GM20000 (cell line): ENCODE results near the gene ENPP6.

Experiments used
- DNase-seq: peaks from one replicate; pipeline ENCODE4 v3.0.0; 2012; ENCODE audit warnings: low spot score
- TF ChIP-seq, protein P1 (sequence below): IDR thresholded peaks from 2 replicates; pipeline ENCODE4 v1.5.1; 2012; ENCODE audit warnings: mild to moderate bottlenecking, control low read depth; ENCODE audit errors: extremely low read depth, missing control alignments

Gene ENPP6

DNA sequence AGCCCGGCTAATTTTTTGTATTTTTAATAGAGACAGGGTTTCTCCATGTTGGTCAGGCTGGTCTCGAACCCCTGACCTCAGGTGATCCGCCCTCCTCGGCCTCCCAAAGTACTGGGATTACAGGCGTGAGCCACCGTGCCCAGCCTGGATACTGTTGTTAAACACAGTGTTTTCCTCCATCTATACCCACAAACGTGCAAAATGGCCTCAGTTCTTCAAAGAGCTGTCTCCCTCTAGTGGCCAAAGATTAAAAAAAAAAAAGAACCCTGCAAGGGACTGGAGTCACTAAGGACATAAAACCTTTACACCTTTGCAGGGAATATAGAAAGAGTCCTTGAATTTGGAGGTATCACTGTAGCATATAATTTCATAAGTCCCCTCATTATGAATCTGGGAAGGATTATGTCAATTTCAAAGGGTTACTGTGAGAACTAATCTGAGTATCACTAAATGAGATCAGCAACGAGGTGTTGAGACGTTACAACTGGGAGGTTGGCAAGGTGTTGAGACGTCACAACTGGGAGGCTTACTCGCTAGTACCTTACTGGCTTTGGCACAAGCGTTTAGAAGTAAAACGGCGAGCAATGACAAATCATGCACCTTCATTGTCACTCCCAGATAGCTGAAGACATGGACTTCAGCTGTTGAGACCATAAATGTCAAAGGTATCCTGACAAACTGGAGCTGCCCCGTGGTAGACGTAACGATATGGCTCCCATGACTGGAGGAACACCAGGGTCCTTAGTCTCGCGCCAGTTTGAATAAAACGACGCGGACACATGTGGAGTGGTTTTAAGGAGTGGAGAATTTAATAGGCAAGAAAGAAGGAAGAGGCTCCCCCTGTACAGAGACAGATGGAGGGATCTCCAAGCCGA, 33.4 kb upstream of the ENPP6 start:
- TF ChIP-seq, protein P1, sequence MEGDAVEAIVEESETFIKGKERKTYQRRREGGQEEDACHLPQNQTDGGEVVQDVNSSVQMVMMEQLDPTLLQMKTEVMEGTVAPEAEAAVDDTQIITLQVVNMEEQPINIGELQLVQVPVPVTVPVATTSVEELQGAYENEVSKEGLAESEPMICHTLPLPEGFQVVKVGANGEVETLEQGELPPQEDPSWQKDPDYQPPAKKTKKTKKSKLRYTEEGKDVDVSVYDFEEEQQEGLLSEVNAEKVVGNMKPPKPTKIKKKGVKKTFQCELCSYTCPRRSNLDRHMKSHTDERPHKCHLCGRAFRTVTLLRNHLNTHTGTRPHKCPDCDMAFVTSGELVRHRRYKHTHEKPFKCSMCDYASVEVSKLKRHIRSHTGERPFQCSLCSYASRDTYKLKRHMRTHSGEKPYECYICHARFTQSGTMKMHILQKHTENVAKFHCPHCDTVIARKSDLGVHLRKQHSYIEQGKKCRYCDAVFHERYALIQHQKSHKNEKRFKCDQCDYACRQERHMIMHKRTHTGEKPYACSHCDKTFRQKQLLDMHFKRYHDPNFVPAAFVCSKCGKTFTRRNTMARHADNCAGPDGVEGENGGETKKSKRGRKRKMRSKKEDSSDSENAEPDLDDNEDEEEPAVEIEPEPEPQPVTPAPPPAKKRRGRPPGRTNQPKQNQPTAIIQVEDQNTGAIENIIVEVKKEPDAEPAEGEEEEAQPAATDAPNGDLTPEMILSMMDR: peak; percentile 39
- DNase-seq: peak; percentile 79

DNA sequence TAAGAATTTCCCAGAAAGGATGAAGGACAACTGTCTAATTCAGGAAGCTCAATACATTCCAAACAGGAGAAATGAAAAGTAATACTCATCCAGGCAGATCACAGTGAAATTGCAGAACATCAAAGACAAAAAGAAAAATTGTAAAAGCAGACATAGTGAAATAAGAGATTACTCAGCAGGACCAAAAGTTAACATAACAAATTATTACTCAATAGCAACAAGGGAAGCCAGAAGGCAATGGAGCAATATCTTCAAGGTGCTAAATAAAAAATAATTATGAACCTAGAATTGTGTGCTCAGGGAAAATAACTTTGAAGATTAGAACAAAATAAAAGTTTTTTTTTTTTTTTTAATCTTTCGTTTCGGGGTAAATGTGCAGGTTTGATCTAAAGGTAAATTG, 30.5 kb upstream of the ENPP6 start:
- TF ChIP-seq, protein P1: no peak
- no peak for DNase-seq

DNA sequence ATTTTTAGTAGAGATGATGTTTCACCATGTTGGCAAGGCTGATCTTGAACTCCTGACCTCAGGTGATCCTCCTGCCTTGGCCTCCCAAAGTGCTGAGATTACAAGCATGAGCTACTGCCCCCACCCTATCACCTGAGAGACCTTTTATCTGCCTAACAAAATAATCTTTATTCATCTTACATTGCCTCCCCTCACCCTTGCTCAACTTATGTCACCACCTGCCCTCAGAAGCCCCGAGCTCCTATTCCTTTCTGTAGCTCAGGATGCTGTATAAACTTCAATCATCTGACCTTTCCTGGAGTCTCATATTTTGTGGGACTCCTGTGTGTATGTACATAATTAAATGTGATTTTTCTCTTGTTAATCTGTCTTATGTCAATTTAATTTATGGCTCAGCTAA, 29.7 kb upstream of the ENPP6 start:
- TF ChIP-seq, protein P1: no peak
- DNase-seq: no peak

DNA sequence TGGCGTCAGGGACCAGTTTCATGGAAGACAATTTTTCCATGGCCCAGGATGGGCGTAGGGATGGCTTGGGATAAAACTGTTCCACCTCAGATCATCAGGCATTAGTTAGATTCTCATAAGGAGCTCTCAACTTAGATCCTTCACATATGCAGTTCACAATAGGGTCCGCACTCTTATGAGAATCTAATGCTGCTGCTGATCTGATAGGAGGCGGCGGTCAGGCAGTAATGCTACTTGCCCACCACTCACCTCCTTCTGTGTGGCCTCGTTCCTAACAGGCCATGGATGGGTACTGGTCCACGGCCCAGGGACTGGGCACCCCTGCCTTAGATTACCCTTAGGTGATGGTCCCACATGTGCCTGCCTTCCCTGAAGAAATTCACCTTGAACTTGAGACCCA, 28.8 kb upstream of the ENPP6 start:
- TF ChIP-seq, protein P1: no peak
- no peak for DNase-seq

DNA sequence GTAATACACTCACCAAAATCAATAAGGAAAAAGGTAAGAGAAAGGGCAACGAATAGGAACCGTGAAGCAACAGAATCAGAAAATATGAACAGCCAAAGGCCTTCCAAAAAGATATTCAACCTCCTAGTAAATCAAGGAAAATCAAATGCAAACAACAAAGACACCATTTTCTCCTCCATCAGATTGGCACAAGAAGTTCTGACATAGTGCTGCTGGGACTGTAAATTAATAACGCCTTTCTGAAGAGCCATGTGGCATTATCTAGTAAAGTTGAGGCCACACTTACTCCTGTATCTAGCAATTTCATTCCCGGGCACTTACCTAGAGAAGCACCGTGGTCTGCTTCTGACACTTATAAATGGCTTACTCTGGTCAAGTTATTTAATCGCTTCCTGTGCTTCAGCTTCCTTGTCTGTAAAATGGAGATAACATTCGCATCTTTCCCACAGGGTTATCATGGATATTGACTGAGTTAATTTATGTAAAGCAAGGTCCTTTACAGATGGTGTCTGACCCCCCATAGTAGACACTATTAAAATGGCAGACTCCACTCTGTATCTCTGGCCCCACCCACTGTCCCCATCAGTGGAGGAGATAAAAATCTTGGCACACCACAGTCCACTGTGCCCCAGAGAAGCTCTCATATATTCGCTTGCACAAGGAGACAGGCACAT, 20.5 kb upstream of the ENPP6 start:
- TF ChIP-seq, protein P1: no peak

DNA sequence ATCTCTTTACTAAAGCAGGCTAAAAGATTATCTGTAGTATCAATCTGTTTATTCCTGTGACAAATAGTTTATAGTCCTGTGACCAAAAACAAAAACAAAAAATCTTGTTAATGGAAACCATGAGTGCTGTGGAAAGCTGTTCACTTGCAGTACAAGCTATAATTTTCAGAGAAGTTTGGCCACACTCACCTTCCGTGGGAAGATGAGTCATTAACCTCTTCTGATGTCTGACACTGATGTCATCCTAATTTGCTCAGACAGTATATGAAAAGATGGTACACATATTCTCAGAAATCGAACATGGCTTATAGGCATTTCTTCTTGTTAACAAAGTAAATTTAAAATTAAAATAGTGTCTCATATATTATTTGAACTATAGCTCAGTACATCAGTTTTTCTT, 19.9 kb upstream of the ENPP6 start:
- DNase-seq: no peak

More for the DNA sequence above, 20.5 kb upstream of the ENPP6 start:
- DNase-seq: no peak

More for the DNA sequence above, 19.9 kb upstream of the ENPP6 start:
- TF ChIP-seq, protein P1: no peak
